B cell (primary cell): ENCODE data around the gene DSCAML1.

Source experiments
- CTCF ChIP-seq: fragments of 200-600 bp; IDR thresholded peaks from one replicate; pipeline ENCODE4 v1.8.0; 2022; ENCODE audit warnings: antibody characterized with exemption, mild to moderate bottlenecking
- EZH2 ChIP-seq: IDR thresholded peaks from 2 replicates; pipeline ENCODE4 v1.6.1; 2012; ENCODE audit warnings: borderline replicate concordance, low read depth, mild to moderate bottlenecking, moderate library complexity, low read length; ENCODE audit not compliant: insufficient read depth, poor library complexity, severe bottlenecking

DNA sequence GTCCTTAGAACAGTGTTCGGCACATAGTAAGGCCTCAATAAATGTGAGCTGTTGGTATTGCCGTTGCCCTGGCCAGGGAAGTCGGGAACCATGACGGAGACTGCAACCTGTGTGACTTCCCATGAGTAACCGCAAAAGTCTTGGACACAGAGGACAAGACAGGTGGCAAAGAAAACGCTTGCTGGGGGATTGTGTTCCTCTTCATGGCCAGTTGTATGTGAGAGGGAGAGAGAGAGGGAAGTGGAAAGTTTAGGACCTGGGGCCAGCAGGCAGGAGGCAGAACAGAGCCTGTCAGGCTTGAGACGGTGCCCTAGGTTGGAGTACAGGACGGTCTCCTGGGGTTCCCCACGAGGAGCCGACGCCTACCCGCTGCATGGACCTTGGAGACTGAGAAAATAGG, 379.2 kb downstream of the DSCAML1 start:
- TF ChIP-seq CTCF (no peak), EZH2 (no peak)
